ENCODE measurements around the gene PRG3. TPM values are rescaled to one million over a fixed set of nuclear protein-coding genes. Genes with fewer than 3 reads are reported as not detected.

The PRG3 gene
- total RNA-seq, 1 donor from 2014 or later: 2.9 TPM

DNA sequence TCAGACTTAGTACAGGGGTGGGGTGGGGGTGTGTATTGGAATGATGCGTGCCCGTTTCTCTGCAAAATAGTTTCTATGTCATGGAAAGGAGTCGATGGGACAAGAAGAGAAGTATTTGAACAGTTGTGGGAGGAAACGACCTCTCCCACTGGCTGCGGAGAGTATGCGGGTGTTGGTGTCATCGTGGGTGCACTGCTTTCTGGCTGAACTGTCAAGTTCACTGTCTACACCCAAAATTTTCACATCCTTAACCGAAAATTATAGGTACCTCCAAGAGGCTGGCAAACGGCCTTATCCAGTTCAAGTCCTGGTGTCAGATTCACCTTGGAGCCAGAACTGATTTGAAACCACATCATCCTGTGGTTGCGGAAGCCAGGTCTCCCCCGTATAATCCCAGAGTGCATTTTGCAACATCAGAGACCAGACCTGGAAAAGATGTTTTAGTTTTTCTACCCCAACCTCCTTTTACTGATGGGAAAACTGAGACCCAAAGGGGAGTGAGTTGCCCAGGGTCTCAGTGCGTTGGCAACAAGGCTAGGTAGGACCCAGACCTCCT lies 44.8 kb downstream of the PRG3 start:
- no peak for DNase-seq

DNA sequence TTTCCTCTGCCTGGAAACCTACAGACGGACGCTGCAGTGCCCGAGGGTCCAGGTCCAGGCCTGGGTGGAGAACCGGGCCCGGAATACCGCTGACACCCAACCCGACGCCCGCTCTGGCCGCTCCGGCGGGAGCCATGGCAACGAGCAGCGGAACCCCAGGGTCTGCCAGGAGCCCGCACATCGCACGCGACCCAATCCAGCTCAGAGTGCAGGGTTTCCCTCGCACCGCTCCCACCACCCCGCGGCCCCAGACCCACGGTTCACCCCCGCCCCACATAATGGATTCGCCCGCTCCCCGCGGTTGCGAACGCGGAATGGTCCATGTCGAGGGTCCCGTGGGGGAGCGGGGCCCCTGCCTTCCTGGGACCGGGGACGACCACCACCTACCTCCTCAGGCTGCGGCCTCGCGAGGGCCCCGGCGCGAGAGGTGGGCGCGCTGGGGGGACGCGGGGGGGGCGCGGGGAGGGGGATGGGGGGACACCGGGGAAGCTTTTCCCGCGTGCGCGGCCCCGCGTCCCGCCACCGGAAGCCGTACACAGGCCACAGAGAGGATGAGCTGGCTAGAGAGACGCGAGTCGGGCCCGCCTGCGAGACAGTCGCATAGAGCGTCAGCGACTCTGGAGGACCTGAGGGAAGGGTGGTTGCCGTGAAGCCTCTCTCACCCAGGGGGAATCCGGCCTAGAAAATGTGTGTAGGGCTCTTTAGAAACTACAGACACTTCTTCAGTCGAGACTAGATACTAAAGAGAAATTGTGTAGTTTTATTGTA lies 45.4 kb downstream of the PRG3 start, which contains the start of gene SSRP1:
TSS of gene SSRP1 (minus strand) at position 550 of the 768 bp plus-strand sequence. CDS start 771 bp downstream, outside the sequence.
- DNase-seq: peak; percentile 83

GRCh38 chr11:57335023-57335342 lies 46.0 kb downstream of the PRG3 start:
- no peak for DNase-seq

- no peak for DNase-seq
Observed at GRCh38 chr11:57332694-57333440, 48.1 kb downstream of the PRG3 start.

- no peak for DNase-seq
Observed at GRCh38 chr11:57331720-57332119, 49.2 kb downstream of the PRG3 start.

- no peak for DNase-seq
Observed at GRCh38 chr11:57330029-57330428, 50.9 kb downstream of the PRG3 start.

DNA sequence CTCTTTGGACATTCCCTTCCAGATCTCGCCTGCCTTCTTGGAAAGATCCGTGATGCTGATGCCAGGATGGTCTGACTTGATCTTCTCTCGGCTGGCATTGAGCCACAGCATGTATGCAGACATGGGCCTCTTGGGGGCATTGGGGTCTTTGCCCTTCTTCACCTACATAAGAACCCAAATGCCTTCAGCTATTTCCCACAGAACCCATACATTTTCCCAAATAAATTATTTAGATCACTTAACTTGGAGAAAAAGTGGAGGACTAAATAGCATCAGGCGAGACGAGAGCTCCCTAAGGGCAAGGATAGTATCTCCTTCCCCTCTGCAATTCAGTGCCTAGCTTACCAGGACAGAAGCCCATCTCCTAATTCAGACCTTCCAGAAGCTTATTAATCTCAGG lies 53.2 kb downstream of the PRG3 start:
- no peak for DNase-seq

Other genes with a start within 250 kb of the PRG3 start
- 0.89 TPM for gene LRRC55, start 199.2 kb downstream of the PRG3 start, total RNA-seq
- gene APLNR, start 143.9 kb downstream of the PRG3 start, total RNA-seq: 31.2 TPM
- 81.0 TPM for gene TNKS1BP1, start 56.2 kb downstream of the PRG3 start, total RNA-seq
- gene SSRP1, start 45.3 kb downstream of the PRG3 start, total RNA-seq: 40.1 TPM
- 0.30 TPM for gene P2RX3, start 42.8 kb downstream of the PRG3 start, total RNA-seq
- 6.8 TPM for gene PRG2, start 9.5 kb upstream of the PRG3 start, total RNA-seq
- gene SLC43A3, start 46.0 kb upstream of the PRG3 start, total RNA-seq: 18.3 TPM
- 0.49 TPM for gene RTN4RL2, start 79.4 kb upstream of the PRG3 start, total RNA-seq
- 11.7 TPM for gene SLC43A1, start 134.6 kb upstream of the PRG3 start, total RNA-seq
- 21.0 TPM for gene TIMM10, start 149.6 kb upstream of the PRG3 start, total RNA-seq
- 7.9 TPM for gene SMTNL1, start 156.4 kb upstream of the PRG3 start, total RNA-seq
- gene UBE2L6, start 186.5 kb upstream of the PRG3 start, total RNA-seq: 9.9 TPM
- 23.5 TPM for gene SERPING1, start 216.5 kb upstream of the PRG3 start, total RNA-seq

Measured in skin of body (tissue), 2 donors.